OCI-LY7 (cell line): Measurements from ENCODE around the gene CRK. TPM values are rescaled to one million over a fixed set of nuclear protein-coding genes. Genes with fewer than 3 reads are reported as not detected.

Source experiments
- BruUV-seq: library from RNA; stranded (reverse); fragments of 400-500 nt; replicated peaks from 2 replicates; lab custom pipeline; 2021; lab: Mats Ljungman, UMichigan
- CTCF ChIA-PET: fragments of 300-600 bp; sonication (Branson Sonifier 250); formaldehyde crosslinking; loops from one replicate; lab custom pipeline; 2022; ENCODE audit warnings: antibody characterized with exemption; ENCODE audit not compliant: unreplicated experiment; lab: Charles Lee
- POLR2A ChIA-PET: fragments of 300-600 bp; sonication (Branson Sonifier 250); formaldehyde crosslinking; loops from one replicate; lab custom pipeline; 2022; ENCODE audit warnings: antibody characterized with exemption; lab: Charles Lee
- DNase-seq: peaks from one replicate; pipeline ENCODE4 v3.0.0-alpha.2; 2015; ENCODE audit warnings: low spot score
- H2AFZ ChIP-seq: fragments of 200-600 bp; sonication (generic), shearing (Covaris generic); 2 replicates; pipeline ENCODE4 v1.6.1; 2014; ENCODE audit warnings: mild to moderate bottlenecking, antibody characterized with exemption, low read length, moderate library complexity
- H3K27ac ChIP-seq: fragments of 200-600 bp; sonication (generic); 2 replicates; pipeline ENCODE4 v1.5.1; 2014; ENCODE audit warnings: mixed run types, low read depth, mild to moderate bottlenecking, moderate library complexity, low read length, inconsistent platforms; ENCODE audit not compliant: poor library complexity, severe bottlenecking
- H3K36me3 ChIP-seq: fragments of 200-600 bp; sonication (generic); 2 replicates; pipeline ENCODE4 v1.6.1; 2014; ENCODE audit warnings: mild to moderate bottlenecking, antibody characterized with exemption, low read length, moderate library complexity, mixed read lengths; ENCODE audit not compliant: insufficient read depth
- H3K4me1 ChIP-seq: fragments of 200-600 bp; sonication (generic); 2 replicates; pipeline ENCODE4 v1.5.1; 2014; ENCODE audit warnings: mild to moderate bottlenecking, low read length; ENCODE audit not compliant: insufficient read depth, poor library complexity, severe bottlenecking
- H3K4me2 ChIP-seq: fragments of 200-600 bp; sonication (generic); 2 replicates; pipeline ENCODE4 v1.6.1; 2014; ENCODE audit warnings: mild to moderate bottlenecking, low read length
- H3K4me3 ChIP-seq: fragments of 200-600 bp; sonication (generic); 2 replicates; pipeline ENCODE4 v1.5.1; 2014; ENCODE audit warnings: mild to moderate bottlenecking, low read depth, low read length; ENCODE audit not compliant: poor library complexity, severe bottlenecking
- H3K79me2 ChIP-seq: fragments of 200-600 bp; sonication (generic); 2 replicates; pipeline ENCODE4 v1.6.1; 2016; ENCODE audit warnings: low read depth, mild to moderate bottlenecking, low read length, moderate library complexity, mixed read lengths; ENCODE audit not compliant: insufficient read depth
- H3K9me2 ChIP-seq: fragments of 200-600 bp; sonication (generic); 2 replicates; pipeline ENCODE4 v1.6.1; 2016; ENCODE audit warnings: mild to moderate bottlenecking, low read length, mixed read lengths; ENCODE audit not compliant: insufficient read depth
- H3K9me3 ChIP-seq: fragments of 200-600 bp; sonication (generic); 2 replicates; pipeline ENCODE4 v1.6.1; 2014; ENCODE audit warnings: mild to moderate bottlenecking, mixed run types, low read length, mixed read lengths
- H4K20me1 ChIP-seq: fragments of 200-600 bp; sonication (generic); 2 replicates; pipeline ENCODE4 v1.6.1; 2014; ENCODE audit warnings: mild to moderate bottlenecking, antibody characterized with exemption, low read length, moderate library complexity, mixed read lengths; ENCODE audit not compliant: insufficient read depth
- CTCF ChIP-seq: fragments of 200-600 bp; sonication (generic); conservative IDR thresholded peaks from 2 replicates; pipeline ENCODE4 v1.5.1; 2014; ENCODE audit warnings: mild to moderate bottlenecking, antibody characterized with exemption, low read length, moderate library complexity, mixed read lengths
- EZH2phosphoT487 ChIP-seq: fragments of 200-600 bp; sonication (generic); IDR thresholded peaks from 2 replicates; pipeline ENCODE4 v1.6.1; 2018; ENCODE audit warnings: low read depth, borderline replicate concordance, mild to moderate bottlenecking, mixed run types, antibody characterized with exemption, low read length, moderate library complexity, mixed read lengths
- intact Hi-C: fragments of 100-400 bp; cut with micrococcal nuclease; formaldehyde crosslinking; loops from one replicate; pipeline ENCODE4 v1.10.0; 2022; ENCODE audit not compliant: unreplicated experiment
- total RNA-seq, 2 experiments: library from RNA; depleted of rRNA in 1 of 2; stranded (reverse); fragments of >200 nt in 1 of 2; shearing (Covaris generic) in 1 of 2; gene quantifications; 2 replicates each; pipeline ENCODE4 v1.2.3, GENCODE V29; 2014 to 2022

CRK gene
- total RNA-seq, 2 experiments from 2014 or later: 30.4 to 32.0 TPM

GRCh38 chr17:1402262-1402586 lies 53.8 kb downstream of the CRK start:
- H3K4me3 ChIP-seq: no peak overlapping the region
- peaks cover 27% of the 10 kb centered on the region for H3K79me2 ChIP-seq
- peaks cover 19% of the 10 kb centered on the region for H4K20me1 ChIP-seq
- H3K36me3 ChIP-seq: peaks cover 21% of the 10 kb centered on the region
- no peaks in the 10 kb centered on the region for H3K9me2 ChIP-seq
- CTCF ChIA-PET: no interaction called here
- no TSS peak for BruUV-seq
- no peak for DNase-seq
- TF ChIP-seq CTCF (no peak), EZH2phosphoT487 (no peak)
- H3K27ac ChIP-seq: no peak overlapping the region
- intact Hi-C loops: no loop called here
- peaks cover 18% of the 10 kb centered on the region for H3K4me1 ChIP-seq
- no peak overlapping the region for H2AFZ ChIP-seq
- no peak overlapping the region for H3K4me2 ChIP-seq
- POLR2A ChIA-PET: interaction anchor here (0.6 to 0.7 kb wide), 3 partner anchors 145 to 1111 kb away, joined by 3 read pairs; no protein-coding TSS in a partner anchor
- no peaks in the 10 kb centered on the region for H3K9me3 ChIP-seq

- Histone ChIP-seq H3K9me2 (no peaks in the 10 kb centered on the region), H3K36me3 (peaks cover 44% of the 10 kb centered on the region), H3K27ac (peak within 1 kb of the TSS; percentile 72), H3K4me1 (peaks cover 26% of the 10 kb centered on the region), H4K20me1 (peaks cover 22% of the 10 kb centered on the region), H3K9me3 (no peaks in the 10 kb centered on the region), H3K79me2 (peaks cover 50% of the 10 kb centered on the region), H3K4me2 (peak within 1 kb of the TSS; percentile 90), H2AFZ (peak within 1 kb of the TSS; percentile 87), H3K4me3 (peak within 1 kb of the TSS; percentile 97)
- no TSS peak for BruUV-seq
- peak; percentile 95 for DNase-seq
- CTCF ChIA-PET: no interaction called here
- TF ChIP-seq EZH2phosphoT487: no peak
- no peak for TF ChIP-seq CTCF
- intact Hi-C loops: loop anchor here (1.0 kb wide), 1 partner anchor 35 kb away; no protein-coding TSS in a partner anchor
- POLR2A ChIA-PET: interaction anchor here (0.7 kb wide), 1 partner anchor 116 kb away, joined by 3 read pairs; the partner anchor contains the start of gene INPP5K
Observed at GRCh38 chr17:1399679-1400512, 56.1 kb downstream of the CRK start, which contains the start of gene YWHAE. TSS of gene YWHAE (minus strand) at chr17:1400222. CDS start at chr17:1400110, 112 bp downstream.
